ENCODE results near the gene PIEZO2. TPM values are rescaled to one million over a fixed set of nuclear protein-coding genes. Genes with fewer than 3 reads are reported as not detected.
"Not testable (repeated sequence)": the region's sequence is repeated elsewhere in the genome, so short reads cannot be mapped to it uniquely, and the experiment has no call there.

Gene PIEZO2
- total RNA-seq, 6 experiments from 2014 or later = not detected

GRCh38 chr18:10660179-10660884 lies 489.0 kb downstream of the PIEZO2 start:
- H3K27ac Mint-ChIP-seq = no peak overlapping the region

GRCh38 chr18:10659594-10659993 lies 489.8 kb downstream of the PIEZO2 start:
- no peaks in the 10 kb centered on the region for H3K36me3 Mint-ChIP-seq (ENCODE audit: low read depth)
- H3K9me3 Mint-ChIP-seq = no peaks in the 10 kb centered on the region
- no peak overlapping the region for H3K27ac Mint-ChIP-seq
- no peak overlapping the region for H3K4me3 Mint-ChIP-seq
- no peak for DNase-seq
- H3K4me1 Mint-ChIP-seq (ENCODE audit: low read depth) = no peaks in the 10 kb centered on the region
- no peak for TF ChIP-seq CTCF (IDR thresholded peaks at IDR 0.05)
- peaks cover 26% of the 10 kb centered on the region for H3K27me3 Mint-ChIP-seq (ENCODE audit: insufficient read depth)

More at GRCh38 chr18:10660179-10660884, 489.0 kb downstream of the PIEZO2 start:
- no peaks in the 10 kb centered on the region for H3K36me3 Mint-ChIP-seq (ENCODE audit: low read depth)
- no peak overlapping the region for H3K4me3 Mint-ChIP-seq
- no peaks in the 10 kb centered on the region for H3K9me3 Mint-ChIP-seq
- no peak for DNase-seq
- H3K4me1 Mint-ChIP-seq (ENCODE audit: low read depth) = no peaks in the 10 kb centered on the region
- TF ChIP-seq CTCF (IDR thresholded peaks at IDR 0.05) = no peak
- peaks cover 27% of the 10 kb centered on the region for H3K27me3 Mint-ChIP-seq (ENCODE audit: insufficient read depth)

- Mint-ChIP-seq H3K36me3 (ENCODE audit: low read depth) (no peaks in the 10 kb centered on the region), H3K27ac (no peak overlapping the region), H3K27me3 (ENCODE audit: insufficient read depth) (peaks cover 26% of the 10 kb centered on the region), H3K9me3 (no peaks in the 10 kb centered on the region), H3K4me1 (ENCODE audit: low read depth) (no peaks in the 10 kb centered on the region), H3K4me3 (no peak overlapping the region)
- DNase-seq = no peak
- no peak for TF ChIP-seq CTCF (IDR thresholded peaks at IDR 0.05)
These were observed 490.4 kb downstream of the PIEZO2 start for GRCh38 chr18:10659000-10659399.

GRCh38 chr18:10644003-10644402 lies 505.4 kb downstream of the PIEZO2 start:
- DNase-seq; H3K4me1 Mint-ChIP-seq (ENCODE audit: low read depth); H3K27ac Mint-ChIP-seq; H3K27me3 Mint-ChIP-seq (ENCODE audit: insufficient read depth); H3K9me3 Mint-ChIP-seq; H3K4me3 Mint-ChIP-seq; H3K36me3 Mint-ChIP-seq (ENCODE audit: low read depth): not testable (repeated sequence)

GRCh38 chr18:10642915-10643524 lies 506.3 kb downstream of the PIEZO2 start:
- not testable (repeated sequence) for H3K36me3 Mint-ChIP-seq (ENCODE audit: low read depth); H3K9me3 Mint-ChIP-seq; DNase-seq; H3K27ac Mint-ChIP-seq; H3K27me3 Mint-ChIP-seq (ENCODE audit: insufficient read depth); H3K4me3 Mint-ChIP-seq; H3K4me1 Mint-ChIP-seq (ENCODE audit: low read depth)

- H3K9me3 Mint-ChIP-seq; H3K4me1 Mint-ChIP-seq (ENCODE audit: low read depth): not testable (repeated sequence)
These were observed 510.9 kb downstream of the PIEZO2 start for GRCh38 chr18:10638539-10638885.

GRCh38 chr18:10637858-10638538 lies 511.4 kb downstream of the PIEZO2 start:
- not testable (repeated sequence) for H3K36me3 Mint-ChIP-seq (ENCODE audit: low read depth); H3K4me3 Mint-ChIP-seq; H3K27ac Mint-ChIP-seq; H3K9me3 Mint-ChIP-seq; DNase-seq; H3K27me3 Mint-ChIP-seq (ENCODE audit: insufficient read depth); H3K4me1 Mint-ChIP-seq (ENCODE audit: low read depth)

More at GRCh38 chr18:10638539-10638885, 510.9 kb downstream of the PIEZO2 start:
- H3K27me3 Mint-ChIP-seq (ENCODE audit: insufficient read depth); H3K4me3 Mint-ChIP-seq; H3K27ac Mint-ChIP-seq; DNase-seq; H3K36me3 Mint-ChIP-seq (ENCODE audit: low read depth): not testable (repeated sequence)

- not testable (repeated sequence) for H3K27me3 Mint-ChIP-seq (ENCODE audit: insufficient read depth); H3K27ac Mint-ChIP-seq; H3K36me3 Mint-ChIP-seq (ENCODE audit: low read depth); DNase-seq; H3K4me1 Mint-ChIP-seq (ENCODE audit: low read depth); H3K4me3 Mint-ChIP-seq; H3K9me3 Mint-ChIP-seq
These were observed 520.3 kb downstream of the PIEZO2 start for GRCh38 chr18:10629076-10629475.

- H3K4me3 Mint-ChIP-seq; H3K27me3 Mint-ChIP-seq (ENCODE audit: insufficient read depth): not testable (repeated sequence)
These were observed 522.7 kb downstream of the PIEZO2 start for GRCh38 chr18:10626606-10627213.

GRCh38 chr18:10623606-10624005 lies 525.8 kb downstream of the PIEZO2 start:
- H3K27ac Mint-ChIP-seq; H3K4me1 Mint-ChIP-seq (ENCODE audit: low read depth); DNase-seq; H3K27me3 Mint-ChIP-seq (ENCODE audit: insufficient read depth); H3K4me3 Mint-ChIP-seq; H3K36me3 Mint-ChIP-seq (ENCODE audit: low read depth); H3K9me3 Mint-ChIP-seq: not testable (repeated sequence)

More at GRCh38 chr18:10626606-10627213, 522.7 kb downstream of the PIEZO2 start:
- not testable (repeated sequence) for H3K9me3 Mint-ChIP-seq; H3K27ac Mint-ChIP-seq; H3K4me1 Mint-ChIP-seq (ENCODE audit: low read depth); H3K36me3 Mint-ChIP-seq (ENCODE audit: low read depth); DNase-seq

Data from HFFc6 (cell line).